Right forelimb (tissue), 1 donor: ENCODE results near the gene ARHGEF38.
"Not testable (repeated sequence)": the region's sequence is repeated elsewhere in the genome, so short reads cannot be mapped to it uniquely, and the experiment has no call there.

ENCODE experiments used
- DNase-seq: peaks from one replicate; pipeline ENCODE4 v3.0.0-alpha.2; 2018

Gene ARHGEF38

GRCh38 chr4:105715692-105716278 lies 163.4 kb downstream of the ARHGEF38 start:
- DNase-seq, result no peak

GRCh38 chr4:105719204-105719603 lies 166.8 kb downstream of the ARHGEF38 start:
- DNase-seq, result no peak

- DNase-seq, result no peak
Measured at GRCh38 chr4:105725623-105726022, 173.2 kb downstream of the ARHGEF38 start.

GRCh38 chr4:105729895-105730294 lies 177.5 kb downstream of the ARHGEF38 start:
- DNase-seq, result not testable (repeated sequence)
